Colonic mucosa (tissue), 4 donors: ENCODE data around the gene DCAF5. TPM values are rescaled to one million over a fixed set of nuclear protein-coding genes. Genes with fewer than 3 reads are reported as not detected.

Experiments
- DNase-seq: peaks from one replicate; pipeline ENCODE4 v3.0.0-alpha.2; 2020
- H3K27ac ChIP-seq: fragments of 200-600 bp; one replicate; pipeline ENCODE4 v1.8.0; 2021
- H3K27me3 ChIP-seq: fragments of 200-600 bp; one replicate; pipeline ENCODE4 v1.8.0; 2021
- H3K36me3 ChIP-seq: fragments of 200-600 bp; one replicate; pipeline ENCODE4 v1.8.0; 2021
- H3K4me1 ChIP-seq: fragments of 200-600 bp; one replicate; pipeline ENCODE4 v1.8.0; 2021; ENCODE audit warnings: mild to moderate bottlenecking
- H3K4me3 ChIP-seq: fragments of 200-600 bp; one replicate; pipeline ENCODE4 v1.8.0; 2021
- H3K9ac ChIP-seq, 2 donors: one replicate each; pipeline ENCODE4 v1.7.0; 2013; ENCODE audit warnings: control low read depth in 2 of 2, low read depth in 2 of 2, low read length in 2 of 2
- H3K9me3 ChIP-seq: fragments of 200-600 bp; one replicate; pipeline ENCODE4 v1.8.0; 2021
- intact Hi-C: fragments of 100-400 bp; cut with DNase I; formaldehyde crosslinking; loops from one replicate; pipeline ENCODE4 v1.14.1; 2022
- total RNA-seq, 2 donors: library from RNA; stranded (reverse); fragmentation: NEBNext Ultra II Directional in 1 of 2; extraction: Animal tissue kit (Norgen Biotek cat#: 25700) in 1 of 2; gene quantifications; one replicate each; pipeline ENCODE4 v1.2.1, GENCODE V29; 2021
- TF ChIP-seq, protein P1 (sequence below): fragments of 200-600 bp; IDR thresholded peaks from one replicate; pipeline ENCODE4 v1.8.0; 2022; ENCODE audit warnings: antibody characterized with exemption, mild to moderate bottlenecking
- donor health status: healthy.
- donor health status: DM: no; HTN: no; CAD: no.
- donor health status: DM: no; HTN: no; CAD: no.

DCAF5 gene
- total RNA-seq, 2 donors from 2014 or later, result 29.9 to 41.6 TPM

DNA sequence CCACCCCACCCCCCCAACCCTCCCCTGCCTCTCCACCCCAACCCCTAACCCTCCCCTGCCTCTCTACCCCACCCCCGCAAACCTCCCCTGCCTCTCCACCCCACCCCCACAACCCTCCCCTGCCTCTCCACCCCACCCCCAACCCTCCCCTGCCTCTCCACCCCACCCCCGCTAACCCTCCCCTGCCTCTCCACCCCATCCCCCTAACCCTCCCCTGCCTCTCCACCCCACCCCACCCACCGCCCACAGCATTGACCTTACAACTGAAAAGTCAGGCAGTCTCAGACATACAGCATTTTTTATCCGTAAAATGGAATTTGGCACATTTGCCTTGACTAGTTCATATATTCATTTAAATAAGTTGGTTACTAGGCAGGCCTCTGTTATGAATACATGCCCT is 135.2 kb downstream of the DCAF5 start:
- H3K27me3 ChIP-seq, result no peaks in the 10 kb centered on the region
- intact Hi-C loops, result no loop called here
- no peak overlapping the region for H3K4me3 ChIP-seq
- no peak overlapping the region for H3K9ac ChIP-seq
- no peaks in the 10 kb centered on the region for H3K9me3 ChIP-seq
- H3K36me3 ChIP-seq, result no peaks in the 10 kb centered on the region
- H3K4me1 ChIP-seq, result peaks cover 8% of the 10 kb centered on the region
- TF ChIP-seq, protein P1, sequence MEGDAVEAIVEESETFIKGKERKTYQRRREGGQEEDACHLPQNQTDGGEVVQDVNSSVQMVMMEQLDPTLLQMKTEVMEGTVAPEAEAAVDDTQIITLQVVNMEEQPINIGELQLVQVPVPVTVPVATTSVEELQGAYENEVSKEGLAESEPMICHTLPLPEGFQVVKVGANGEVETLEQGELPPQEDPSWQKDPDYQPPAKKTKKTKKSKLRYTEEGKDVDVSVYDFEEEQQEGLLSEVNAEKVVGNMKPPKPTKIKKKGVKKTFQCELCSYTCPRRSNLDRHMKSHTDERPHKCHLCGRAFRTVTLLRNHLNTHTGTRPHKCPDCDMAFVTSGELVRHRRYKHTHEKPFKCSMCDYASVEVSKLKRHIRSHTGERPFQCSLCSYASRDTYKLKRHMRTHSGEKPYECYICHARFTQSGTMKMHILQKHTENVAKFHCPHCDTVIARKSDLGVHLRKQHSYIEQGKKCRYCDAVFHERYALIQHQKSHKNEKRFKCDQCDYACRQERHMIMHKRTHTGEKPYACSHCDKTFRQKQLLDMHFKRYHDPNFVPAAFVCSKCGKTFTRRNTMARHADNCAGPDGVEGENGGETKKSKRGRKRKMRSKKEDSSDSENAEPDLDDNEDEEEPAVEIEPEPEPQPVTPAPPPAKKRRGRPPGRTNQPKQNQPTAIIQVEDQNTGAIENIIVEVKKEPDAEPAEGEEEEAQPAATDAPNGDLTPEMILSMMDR, result no peak
- no peak overlapping the region for H3K27ac ChIP-seq
- no peak for DNase-seq

GRCh38 chr14:69014829-69015259 is 138.1 kb downstream of the DCAF5 start:
- H3K4me1 ChIP-seq, result peaks cover 8% of the 10 kb centered on the region
- intact Hi-C loops, result no loop called here
- DNase-seq, result no peak
- no peaks in the 10 kb centered on the region for H3K9me3 ChIP-seq
- H3K9ac ChIP-seq, result peak overlapping the region in 1 of 2 donors; percentile 44
- H3K4me3 ChIP-seq, result no peak overlapping the region
- no peaks in the 10 kb centered on the region for H3K27me3 ChIP-seq
- no peaks in the 10 kb centered on the region for H3K36me3 ChIP-seq
- TF ChIP-seq, protein P1, result no peak
- peak overlapping the region; percentile 56 for H3K27ac ChIP-seq

GRCh38 chr14:69013943-69014782 is 138.8 kb downstream of the DCAF5 start:
- intact Hi-C loops, result no loop called here
- Histone ChIP-seq H3K9ac (peak overlapping the region in 1 of 2 donors; percentile 44), H3K4me1 (peaks cover 8% of the 10 kb centered on the region), H3K9me3 (no peaks in the 10 kb centered on the region), H3K4me3 (no peak overlapping the region), H3K27me3 (no peaks in the 10 kb centered on the region), H3K27ac (peak overlapping the region; percentile 56), H3K36me3 (no peaks in the 10 kb centered on the region)
- DNase-seq, result peak; percentile 91
- TF ChIP-seq, protein P1, result no peak

- intact Hi-C loops, result no loop called here
- DNase-seq, result no peak
- TF ChIP-seq, protein P1, result no peak
These were observed 140.5 kb downstream of the DCAF5 start for GRCh38 chr14:69012256-69012953.

GRCh38 chr14:69010648-69011047 is 142.3 kb downstream of the DCAF5 start:
- no peaks in the 10 kb centered on the region for H3K36me3 ChIP-seq
- peak; percentile 66 for DNase-seq
- intact Hi-C loops, result no loop called here
- H3K9me3 ChIP-seq, result no peaks in the 10 kb centered on the region
- H3K4me1 ChIP-seq, result peaks cover 8% of the 10 kb centered on the region
- no peak overlapping the region for H3K27ac ChIP-seq
- no peaks in the 10 kb centered on the region for H3K27me3 ChIP-seq
- TF ChIP-seq, protein P1, result no peak
- no peak overlapping the region for H3K4me3 ChIP-seq
- H3K9ac ChIP-seq, result no peak overlapping the region

More at GRCh38 chr14:69012256-69012953, 140.5 kb downstream of the DCAF5 start:
- H3K9me3 ChIP-seq, result no peaks in the 10 kb centered on the region
- H3K4me1 ChIP-seq, result peaks cover 8% of the 10 kb centered on the region
- no peaks in the 10 kb centered on the region for H3K36me3 ChIP-seq
- H3K27me3 ChIP-seq, result no peaks in the 10 kb centered on the region
- no peak overlapping the region for H3K9ac ChIP-seq
- no peak overlapping the region for H3K4me3 ChIP-seq
- no peak overlapping the region for H3K27ac ChIP-seq
